Activated CD4-positive, alpha-beta T cell treated with anti-CD3 and anti-CD28 coated beads for 36 hours (primary cell): Measurements from ENCODE around the gene LRSAM1. TPM values are rescaled to one million over a fixed set of nuclear protein-coding genes. Genes with fewer than 3 reads are reported as not detected.
"Not testable (repeated sequence)": the region's sequence is repeated elsewhere in the genome, so short reads cannot be mapped to it uniquely, and the experiment has no call there.

ENCODE experiments used
- ATAC-seq: fragments of 200-7000 bp; cut with Tn5 transposase; one replicate; pipeline ENCODE4 v1.10.0; 2021; ENCODE audit warnings: mild to moderate bottlenecking, moderate library complexity
- CTCF ChIA-PET: fragments of 350-600 bp; sonication (Branson Sonifier 250); formaldehyde crosslinking; loops from one replicate; lab custom pipeline; 2021; ENCODE audit warnings: antibody characterized with exemption; lab: Charles Lee
- POLR2A ChIA-PET: fragments of 350-600 bp; sonication (Branson Sonifier 250); formaldehyde crosslinking; loops from one replicate; lab custom pipeline; 2021; ENCODE audit warnings: antibody characterized with exemption, inconsistent platforms; lab: Charles Lee
- DNase-seq: peaks from one replicate; pipeline ENCODE4 v3.0.0-alpha.2; 2020
- H3K27ac Mint-ChIP-seq: one replicate; pipeline ENCODE4 v1.8.0; 2021; ENCODE audit warnings: mixed read lengths
- H3K27me3 Mint-ChIP-seq: one replicate; pipeline ENCODE4 v1.8.0; 2021; ENCODE audit warnings: mixed read lengths
- H3K36me3 Mint-ChIP-seq: one replicate; pipeline ENCODE4 v1.8.0; 2021; ENCODE audit warnings: low read depth, mixed read lengths
- H3K4me1 Mint-ChIP-seq: one replicate; pipeline ENCODE4 v1.8.0; 2021; ENCODE audit warnings: mixed read lengths
- H3K4me3 Mint-ChIP-seq: one replicate; pipeline ENCODE4 v1.8.0; 2021; ENCODE audit warnings: mild to moderate bottlenecking, moderate library complexity, mixed read lengths
- H3K9me3 Mint-ChIP-seq: one replicate; pipeline ENCODE4 v1.8.0; 2021; ENCODE audit warnings: low read depth, mixed read lengths
- intact Hi-C, 2 experiments: fragments of 100-400 bp; cut with DNase I in 1 of 2; cut with micrococcal nuclease in 1 of 2; formaldehyde crosslinking; loops; one replicate each; pipeline versions ENCODE4 v1.14.2 to v1.15.1; 2022 to 2024; cut with DNase I, micrococcal nuclease
- total RNA-seq, 2 experiments: library from RNA; stranded (reverse); gene quantifications; one replicate each; pipeline ENCODE4 v1.2.3, GENCODE V29; 2021

Gene LRSAM1
- total RNA-seq, 2 experiments from 2014 or later, result 20.0 to 20.4 TPM

- Mint-ChIP-seq H3K36me3 (peaks cover 30% of the 10 kb centered on the region), H3K9me3 (no peaks in the 10 kb centered on the region), H3K4me1 (no peaks in the 10 kb centered on the region), H3K27me3 (no peaks in the 10 kb centered on the region), H3K27ac (no peak overlapping the region), H3K4me3 (no peak overlapping the region)
- ChIA-PET POLR2A (interaction anchor here (0.7 kb wide), 1 partner anchor 8 kb away, joined by 3 read pairs; no protein-coding TSS in a partner anchor), CTCF (interaction anchor here (0.6 kb wide), 1 partner anchor 769 kb away, joined by 3 read pairs; no protein-coding TSS in a partner anchor)
- intact Hi-C loops, result loop anchor here in 1 of 2 experiments (10.0 kb wide), 1 partner anchor 144 kb away; no protein-coding TSS in a partner anchor
- DNase-seq (no peak), ATAC-seq (no peak)
Observed at GRCh38 chr9:127458921-127459320, 7.6 kb downstream of the LRSAM1 start.

- POLR2A ChIA-PET, result no interaction called here
- Mint-ChIP-seq H3K4me3 (no peak overlapping the region), H3K27ac (no peak overlapping the region), H3K9me3 (no peaks in the 10 kb centered on the region), H3K4me1 (no peaks in the 10 kb centered on the region), H3K36me3 (peaks cover 25% of the 10 kb centered on the region), H3K27me3 (no peaks in the 10 kb centered on the region)
- DNase-seq (no peak), ATAC-seq (no peak)
- intact Hi-C loops, result no loop called here
- CTCF ChIA-PET, result interaction anchor here (0.6 to 0.9 kb wide), 3 partner anchors 123 to 253 kb away, joined by 4 to 6 read pairs (median 4); no protein-coding TSS in a partner anchor
Observed at GRCh38 chr9:127463382-127463781, 12.1 kb downstream of the LRSAM1 start.

GRCh38 chr9:127463911-127464310 is 12.6 kb downstream of the LRSAM1 start:
- Mint-ChIP-seq H3K4me1 (no peaks in the 10 kb centered on the region), H3K27ac (no peak overlapping the region), H3K36me3 (peaks cover 23% of the 10 kb centered on the region), H3K27me3 (no peaks in the 10 kb centered on the region), H3K4me3 (no peak overlapping the region), H3K9me3 (no peaks in the 10 kb centered on the region)
- intact Hi-C loops, result no loop called here
- POLR2A ChIA-PET, result no interaction called here
- DNase-seq (no peak), ATAC-seq (no peak)
- CTCF ChIA-PET, result interaction anchor here (0.6 to 0.8 kb wide), 2 partner anchors 122 to 254 kb away, joined by 4 read pairs; no protein-coding TSS in a partner anchor

- ATAC-seq, DNase-seq, POLR2A ChIA-PET, CTCF ChIA-PET, H3K27me3 Mint-ChIP-seq, H3K4me3 Mint-ChIP-seq, H3K27ac Mint-ChIP-seq, intact Hi-C loops, H3K4me1 Mint-ChIP-seq, H3K9me3 Mint-ChIP-seq: not testable (repeated sequence)
- H3K36me3 Mint-ChIP-seq, result peaks cover 28% of the 10 kb centered on the region
Observed at GRCh38 chr9:127466407-127466917, 15.2 kb downstream of the LRSAM1 start.

- ChIA-PET POLR2A (no interaction called here), CTCF (no interaction called here)
- DNase-seq (no peak), ATAC-seq (no peak)
- Mint-ChIP-seq H3K9me3 (no peaks in the 10 kb centered on the region), H3K4me1 (no peaks in the 10 kb centered on the region), H3K36me3 (peaks cover 20% of the 10 kb centered on the region), H3K4me3 (no peak overlapping the region), H3K27me3 (no peaks in the 10 kb centered on the region), H3K27ac (no peak overlapping the region)
- intact Hi-C loops, result no loop called here
Observed at GRCh38 chr9:127467621-127468020, 16.3 kb downstream of the LRSAM1 start.

- Mint-ChIP-seq H3K27ac (no peak overlapping the region), H3K4me3 (no peak overlapping the region), H3K27me3 (no peaks in the 10 kb centered on the region), H3K4me1 (no peaks in the 10 kb centered on the region), H3K9me3 (no peaks in the 10 kb centered on the region), H3K36me3 (peaks cover 14% of the 10 kb centered on the region)
- ChIA-PET POLR2A (interaction anchor here (0.6 kb wide), 1 partner anchor 102 kb away, joined by 8 read pairs; no protein-coding TSS in a partner anchor), CTCF (no interaction called here)
- intact Hi-C loops, result no loop called here
- no peak for DNase-seq
- ATAC-seq, result no peak
Observed at GRCh38 chr9:127470662-127471061, 19.4 kb downstream of the LRSAM1 start.

- ChIA-PET POLR2A (interaction anchor here (0.6 kb wide), 1 partner anchor 408 kb away, joined by 11 read pairs; no protein-coding TSS in a partner anchor), CTCF (no interaction called here)
- no peak overlapping the region for H3K27ac Mint-ChIP-seq
- no peak overlapping the region for H3K4me3 Mint-ChIP-seq
- no peak for ATAC-seq
- no peaks in the 10 kb centered on the region for H3K4me1 Mint-ChIP-seq
- no peak for DNase-seq
- no peaks in the 10 kb centered on the region for H3K27me3 Mint-ChIP-seq
- intact Hi-C loops, result no loop called here
- peaks cover 19% of the 10 kb centered on the region for H3K36me3 Mint-ChIP-seq
- H3K9me3 Mint-ChIP-seq, result no peaks in the 10 kb centered on the region
Observed at GRCh38 chr9:127473501-127473900, 22.2 kb downstream of the LRSAM1 start.

GRCh38 chr9:127473932-127474331 is 22.6 kb downstream of the LRSAM1 start:
- Mint-ChIP-seq H3K4me1 (no peaks in the 10 kb centered on the region), H3K4me3 (no peak overlapping the region), H3K27me3 (no peaks in the 10 kb centered on the region), H3K27ac (no peak overlapping the region), H3K9me3 (no peaks in the 10 kb centered on the region), H3K36me3 (peaks cover 21% of the 10 kb centered on the region)
- DNase-seq (no peak), ATAC-seq (no peak)
- CTCF ChIA-PET, result interaction anchor here (0.6 kb wide), 1 partner anchor 469 kb away, joined by 4 read pairs; no protein-coding TSS in a partner anchor
- POLR2A ChIA-PET, result interaction anchor here (0.6 kb wide), 1 partner anchor 408 kb away, joined by 11 read pairs; no protein-coding TSS in a partner anchor
- intact Hi-C loops, result no loop called here

- CTCF ChIA-PET, result interaction anchor here (0.6 kb wide), 1 partner anchor 470 kb away, joined by 4 read pairs; no protein-coding TSS in a partner anchor
- no peak for DNase-seq
- Mint-ChIP-seq H3K27ac (no peak overlapping the region), H3K27me3 (no peaks in the 10 kb centered on the region), H3K4me1 (no peaks in the 10 kb centered on the region), H3K9me3 (no peaks in the 10 kb centered on the region), H3K36me3 (peaks cover 20% of the 10 kb centered on the region), H3K4me3 (no peak overlapping the region)
- POLR2A ChIA-PET, result no interaction called here
- intact Hi-C loops, result no loop called here
- no peak for ATAC-seq
Observed at GRCh38 chr9:127474592-127474991, 23.3 kb downstream of the LRSAM1 start.

- Mint-ChIP-seq H3K27me3 (no peaks in the 10 kb centered on the region), H3K27ac (no peak overlapping the region), H3K4me1 (no peaks in the 10 kb centered on the region), H3K9me3 (no peaks in the 10 kb centered on the region), H3K4me3 (no peak overlapping the region), H3K36me3 (peaks cover 27% of the 10 kb centered on the region)
- DNase-seq (no peak), ATAC-seq (no peak)
- CTCF ChIA-PET, result no interaction called here
- intact Hi-C loops, result no loop called here
- POLR2A ChIA-PET, result no interaction called here
Observed at GRCh38 chr9:127479507-127480081, 28.3 kb downstream of the LRSAM1 start.

GRCh38 chr9:127482662-127483061 is 31.4 kb downstream of the LRSAM1 start:
- POLR2A ChIA-PET, result no interaction called here
- CTCF ChIA-PET, result no interaction called here
- DNase-seq (no peak), ATAC-seq (no peak)
- no peaks in the 10 kb centered on the region for H3K27me3 Mint-ChIP-seq
- peaks cover 27% of the 10 kb centered on the region for H3K36me3 Mint-ChIP-seq
- H3K4me3 Mint-ChIP-seq, result no peak overlapping the region
- H3K9me3 Mint-ChIP-seq, result no peaks in the 10 kb centered on the region
- H3K4me1 Mint-ChIP-seq, result no peaks in the 10 kb centered on the region
- H3K27ac Mint-ChIP-seq, result no peak overlapping the region
- intact Hi-C loops, result no loop called here

- DNase-seq (no peak), ATAC-seq (no peak)
- Mint-ChIP-seq H3K27ac (no peak overlapping the region), H3K4me1 (no peaks in the 10 kb centered on the region), H3K9me3 (no peaks in the 10 kb centered on the region), H3K4me3 (no peak overlapping the region), H3K36me3 (peaks cover 14% of the 10 kb centered on the region), H3K27me3 (no peaks in the 10 kb centered on the region)
- ChIA-PET CTCF (no interaction called here), POLR2A (no interaction called here)
- intact Hi-C loops, result no loop called here
Observed at GRCh38 chr9:127485995-127486394, 34.7 kb downstream of the LRSAM1 start.
